Hepatocyte (in vitro differentiated cells): ENCODE measurements around the gene HNF1B. TPM values are rescaled to one million over a fixed set of nuclear protein-coding genes. Genes with fewer than 3 reads are reported as not detected.
A peak's percentile ranks its signal among the peaks of the same experiment; 100 is the strongest.

ENCODE experiments used
- DNase-seq: peaks from one replicate; pipeline ENCODE4 v3.0.0-alpha.2; 2016; ENCODE audit warnings: low spot score
- H2AFZ ChIP-seq: fragments of 200-600 bp; sonication (generic); 2 replicates; pipeline ENCODE4 v1.6.0; 2016; ENCODE audit warnings: antibody characterized with exemption, mild to moderate bottlenecking
- H3K27ac ChIP-seq: fragments of 200-600 bp; sonication (generic); 2 replicates; pipeline ENCODE4 v1.5.1; 2016; ENCODE audit warnings: mild to moderate bottlenecking
- H3K27me3 ChIP-seq: fragments of 200-600 bp; sonication (generic); 2 replicates; pipeline ENCODE4 v1.6.1; 2016
- H3K36me3 ChIP-seq: fragments of 200-600 bp; sonication (generic); replicated peaks from 2 replicates; pipeline ENCODE4 v1.5.1; 2016; ENCODE audit warnings: low read depth; ENCODE audit not compliant: insufficient read depth
- H3K4me1 ChIP-seq: fragments of 200-600 bp; sonication (generic); 2 replicates; pipeline ENCODE4 v1.5.1; 2016; ENCODE audit warnings: mild to moderate bottlenecking, moderate library complexity; ENCODE audit not compliant: insufficient read depth
- H3K4me2 ChIP-seq: fragments of 200-600 bp; sonication (generic); 2 replicates; pipeline ENCODE4 v1.6.0; 2016
- H3K4me3 ChIP-seq: fragments of 200-600 bp; sonication (generic); 2 replicates; pipeline ENCODE4 v1.5.1; 2016; ENCODE audit warnings: mild to moderate bottlenecking
- H3K79me2 ChIP-seq: fragments of 200-600 bp; sonication (generic); 2 replicates; pipeline ENCODE4 v1.6.0; 2017; ENCODE audit warnings: mild to moderate bottlenecking
- H3K9me2 ChIP-seq: fragments of 200-600 bp; sonication (generic); replicated peaks from 2 replicates; pipeline ENCODE4 v1.6.0; 2017; ENCODE audit warnings: mild to moderate bottlenecking; ENCODE audit not compliant: insufficient read depth
- H3K9me3 ChIP-seq: fragments of 200-600 bp; sonication (generic); 2 replicates; pipeline ENCODE4 v1.5.1; 2016; ENCODE audit warnings: low read depth, mild to moderate bottlenecking
- H4K20me1 ChIP-seq: fragments of 200-600 bp; sonication (generic); 2 replicates; pipeline ENCODE4 v1.6.0; 2016; ENCODE audit warnings: mild to moderate bottlenecking; ENCODE audit not compliant: insufficient read depth, poor library complexity, severe bottlenecking
- EZH2 ChIP-seq: fragments of 200-600 bp; sonication (generic); IDR thresholded peaks from 2 replicates; pipeline ENCODE4 v1.6.1; 2016; ENCODE audit warnings: antibody characterized with exemption, mild to moderate bottlenecking, borderline replicate concordance
- EZH2phosphoT487 ChIP-seq: fragments of 200-600 bp; sonication (generic); IDR thresholded peaks from one replicate; pipeline ENCODE4 v1.6.1; 2018; ENCODE audit warnings: antibody characterized with exemption, mild to moderate bottlenecking, low read depth, moderate library complexity; ENCODE audit not compliant: unreplicated experiment, severe bottlenecking
- WGBS: methylation state at CpG from one replicate; pipeline ENCODE4 v1.1.6; 2016; ENCODE audit warnings: low lambda C conversion rate; ENCODE audit errors: missing lambda C conversion rate; 5-methylcytosine and 5-hydroxymethylcytosine counted together
- polyA plus RNA-seq: library from polyadenylated mRNA; unstranded; fragments of >200 nt; fragmentation: Nextera tagmentation; extraction: Ambion mirVana; gene quantifications from 2 replicates; pipeline ENCODE4 v1.2.1, GENCODE V29; 2016
- total RNA-seq: library from RNA; depleted of rRNA; stranded (reverse); fragments of >200 nt; gene quantifications from 2 replicates; pipeline ENCODE4 v1.2.3, GENCODE V29; 2014
- TF ChIP-seq, protein P1 (sequence below): fragments of 200-600 bp; sonication (generic); IDR thresholded peaks from 2 replicates; pipeline ENCODE4 v1.5.1; 2016; ENCODE audit warnings: antibody characterized with exemption, mild to moderate bottlenecking; ENCODE audit not compliant: poor library complexity

The HNF1B gene
- total and polyA plus RNA-seq, 2 experiments from 2014 or later = 8.8 to 18.2 TPM

DNA sequence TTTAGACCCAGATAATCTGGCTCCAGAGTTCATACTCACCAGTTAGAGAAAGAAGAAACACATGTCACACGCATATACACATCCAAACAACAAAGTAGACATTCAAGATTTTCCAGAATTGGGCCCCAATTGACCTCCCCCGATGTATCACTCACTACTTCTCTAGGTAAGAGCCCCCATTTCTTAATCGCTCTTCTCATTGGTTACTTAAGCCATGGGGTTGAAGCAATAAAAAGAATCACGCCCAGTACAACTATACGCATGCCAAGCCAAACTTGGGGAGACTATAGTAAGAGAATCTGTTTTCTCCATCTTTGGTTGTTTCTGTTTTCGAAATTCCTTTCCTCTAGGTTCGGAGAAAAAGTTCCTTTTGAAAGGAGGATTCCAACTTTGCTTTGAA, 102.2 kb downstream of the HNF1B start:
- no peaks in the 10 kb centered on the region for H3K27me3 ChIP-seq
- H3K27ac ChIP-seq = peak overlapping the region; percentile 92
- peaks cover 10% of the 10 kb centered on the region for H4K20me1 ChIP-seq
- WGBS = 2% methylated on average over 7 of the region's 7 CpGs
- H3K9me3 ChIP-seq = no peaks in the 10 kb centered on the region
- peak overlapping the region; percentile 47 for H2AFZ ChIP-seq
- peak overlapping the region; percentile 82 for H3K4me2 ChIP-seq
- no peaks in the 10 kb centered on the region for H3K36me3 ChIP-seq
- H3K9me2 ChIP-seq = no peaks in the 10 kb centered on the region
- peaks cover 20% of the 10 kb centered on the region for H3K4me1 ChIP-seq
- H3K79me2 ChIP-seq = peaks cover 51% of the 10 kb centered on the region
- TF ChIP-seq EZH2 (no peak), EZH2phosphoT487 (no peak)
- TF ChIP-seq, protein P1, sequence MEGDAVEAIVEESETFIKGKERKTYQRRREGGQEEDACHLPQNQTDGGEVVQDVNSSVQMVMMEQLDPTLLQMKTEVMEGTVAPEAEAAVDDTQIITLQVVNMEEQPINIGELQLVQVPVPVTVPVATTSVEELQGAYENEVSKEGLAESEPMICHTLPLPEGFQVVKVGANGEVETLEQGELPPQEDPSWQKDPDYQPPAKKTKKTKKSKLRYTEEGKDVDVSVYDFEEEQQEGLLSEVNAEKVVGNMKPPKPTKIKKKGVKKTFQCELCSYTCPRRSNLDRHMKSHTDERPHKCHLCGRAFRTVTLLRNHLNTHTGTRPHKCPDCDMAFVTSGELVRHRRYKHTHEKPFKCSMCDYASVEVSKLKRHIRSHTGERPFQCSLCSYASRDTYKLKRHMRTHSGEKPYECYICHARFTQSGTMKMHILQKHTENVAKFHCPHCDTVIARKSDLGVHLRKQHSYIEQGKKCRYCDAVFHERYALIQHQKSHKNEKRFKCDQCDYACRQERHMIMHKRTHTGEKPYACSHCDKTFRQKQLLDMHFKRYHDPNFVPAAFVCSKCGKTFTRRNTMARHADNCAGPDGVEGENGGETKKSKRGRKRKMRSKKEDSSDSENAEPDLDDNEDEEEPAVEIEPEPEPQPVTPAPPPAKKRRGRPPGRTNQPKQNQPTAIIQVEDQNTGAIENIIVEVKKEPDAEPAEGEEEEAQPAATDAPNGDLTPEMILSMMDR = no peak
- DNase-seq = peak; percentile 28
- peak overlapping the region; percentile 80 for H3K4me3 ChIP-seq

GRCh38 chr17:37640015-37640414, 104.8 kb downstream of the HNF1B start:
- Histone ChIP-seq H3K4me3 (no peak overlapping the region), H3K9me3 (no peaks in the 10 kb centered on the region), H3K27ac (no peak overlapping the region), H3K4me1 (peaks cover 20% of the 10 kb centered on the region), H3K4me2 (peak overlapping the region; percentile 25), H3K79me2 (peaks cover 76% of the 10 kb centered on the region), H4K20me1 (peaks cover 10% of the 10 kb centered on the region), H3K27me3 (no peaks in the 10 kb centered on the region), H2AFZ (no peak overlapping the region), H3K9me2 (no peaks in the 10 kb centered on the region), H3K36me3 (no peaks in the 10 kb centered on the region)
- no peak for TF ChIP-seq EZH2phosphoT487
- no peak for TF ChIP-seq EZH2
- TF ChIP-seq, protein P1 = no peak
- no peak for DNase-seq

GRCh38 chr17:37637956-37638355, 106.9 kb downstream of the HNF1B start:
- Histone ChIP-seq H3K27ac (no peak overlapping the region), H3K9me2 (no peaks in the 10 kb centered on the region), H3K36me3 (no peaks in the 10 kb centered on the region), H3K4me3 (no peak overlapping the region), H3K27me3 (no peaks in the 10 kb centered on the region), H3K4me1 (peaks cover 10% of the 10 kb centered on the region), H3K79me2 (peaks cover 83% of the 10 kb centered on the region), H3K4me2 (no peak overlapping the region), H3K9me3 (no peaks in the 10 kb centered on the region), H4K20me1 (peaks cover 10% of the 10 kb centered on the region), H2AFZ (no peak overlapping the region)
- TF ChIP-seq EZH2 (no peak), EZH2phosphoT487 (no peak)
- TF ChIP-seq, protein P1 = no peak
- DNase-seq = no peak

Other genes with a start within 250 kb of the HNF1B start
- gene SYNRG, start 135.6 kb downstream of the HNF1B start, total RNA-seq = 21.6 and 27.0 TPM in 2 replicates
- gene SYNRG, start 135.6 kb downstream of the HNF1B start, polyA plus RNA-seq = 19.6 and 20.7 TPM in 2 replicates
- 44.0 and 45.7 TPM in 2 replicates for gene DDX52, start 101.6 kb downstream of the HNF1B start, total RNA-seq
- gene DDX52, start 101.6 kb downstream of the HNF1B start, polyA plus RNA-seq = 28.8 and 31.0 TPM in 2 replicates
- not detected in 2 replicates for gene TBC1D3K, start 179.4 kb upstream of the HNF1B start, total RNA-seq
- not detected in 2 replicates for gene TBC1D3K, start 179.4 kb upstream of the HNF1B start, polyA plus RNA-seq
- 10.7 and 12.8 TPM in 2 replicates for gene TBC1D3L, start 244.0 kb upstream of the HNF1B start, total RNA-seq
- gene TBC1D3L, start 244.0 kb upstream of the HNF1B start, polyA plus RNA-seq = 20.6 and 31.4 TPM in 2 replicates